ENCODE results near the gene PML.

The PML gene

GRCh38 chr15:74041311-74041756, 46.8 kb downstream of the PML start:
- TF ChIP-seq CTCF (IDR thresholded peaks at IDR 0.05; ENCODE audit: low read depth, low read length): no peak
- no peaks in the 10 kb centered on the region; the same call in 1 of the 2 replicates for H3K4me1 ChIP-seq
- no peaks in the 10 kb centered on the region for H3K27me3 ChIP-seq
- no peak for DNase-seq
- no peaks in the 10 kb centered on the region for H3K9me3 ChIP-seq
- H3K36me3 ChIP-seq: no peaks in the 10 kb centered on the region
- no peak overlapping the region for H3K4me3 ChIP-seq (ENCODE audit: low read depth, low read length)

GRCh38 chr15:74041777-74042435, 47.4 kb downstream of the PML start:
- H3K4me1 ChIP-seq: no peaks in the 10 kb centered on the region; the same call in 1 of the 2 replicates

GRCh38 chr15:74042603-74043424, 48.3 kb downstream of the PML start:
- no peak overlapping the region for H3K4me3 ChIP-seq (ENCODE audit: low read depth, low read length)
- H3K4me1 ChIP-seq: no peaks in the 10 kb centered on the region
- H3K9me3 ChIP-seq: no peaks in the 10 kb centered on the region
- TF ChIP-seq CTCF (IDR thresholded peaks at IDR 0.05; ENCODE audit: low read depth, low read length): no peak
- H3K27me3 ChIP-seq: no peaks in the 10 kb centered on the region
- H3K36me3 ChIP-seq: no peaks in the 10 kb centered on the region
- DNase-seq: no peak

More at GRCh38 chr15:74041777-74042435, 47.4 kb downstream of the PML start:
- no peak overlapping the region for H3K4me3 ChIP-seq (ENCODE audit: low read depth, low read length)
- no peaks in the 10 kb centered on the region for H3K27me3 ChIP-seq
- no peak for DNase-seq
- no peaks in the 10 kb centered on the region for H3K36me3 ChIP-seq
- no peaks in the 10 kb centered on the region for H3K9me3 ChIP-seq
- no peak for TF ChIP-seq CTCF (IDR thresholded peaks at IDR 0.05; ENCODE audit: low read depth, low read length)

GRCh38 chr15:74043425-74044266, 49.1 kb downstream of the PML start:
- TF ChIP-seq CTCF (IDR thresholded peaks at IDR 0.05; ENCODE audit: low read depth, low read length): no peak
- DNase-seq: no peak
- H3K27me3 ChIP-seq: no peaks in the 10 kb centered on the region
- no peak overlapping the region for H3K4me3 ChIP-seq (ENCODE audit: low read depth, low read length)
- H3K36me3 ChIP-seq: no peaks in the 10 kb centered on the region
- H3K4me1 ChIP-seq: no peaks in the 10 kb centered on the region
- H3K9me3 ChIP-seq: no peaks in the 10 kb centered on the region

GRCh38 chr15:74044267-74045110, 50.0 kb downstream of the PML start:
- H3K27me3 ChIP-seq: no peaks in the 10 kb centered on the region
- H3K4me1 ChIP-seq: no peaks in the 10 kb centered on the region
- H3K36me3 ChIP-seq: no peaks in the 10 kb centered on the region
- TF ChIP-seq CTCF (IDR thresholded peaks at IDR 0.05; ENCODE audit: low read depth, low read length): no peak
- H3K4me3 ChIP-seq (ENCODE audit: low read depth, low read length): no peak overlapping the region
- DNase-seq: no peak
- H3K9me3 ChIP-seq: no peaks in the 10 kb centered on the region
